ENCODE data around the gene IWS1.
"Not testable (repeated sequence)": the region's sequence is repeated elsewhere in the genome, so short reads cannot be mapped to it uniquely, and the experiment has no call there.

IWS1 gene

DNA sequence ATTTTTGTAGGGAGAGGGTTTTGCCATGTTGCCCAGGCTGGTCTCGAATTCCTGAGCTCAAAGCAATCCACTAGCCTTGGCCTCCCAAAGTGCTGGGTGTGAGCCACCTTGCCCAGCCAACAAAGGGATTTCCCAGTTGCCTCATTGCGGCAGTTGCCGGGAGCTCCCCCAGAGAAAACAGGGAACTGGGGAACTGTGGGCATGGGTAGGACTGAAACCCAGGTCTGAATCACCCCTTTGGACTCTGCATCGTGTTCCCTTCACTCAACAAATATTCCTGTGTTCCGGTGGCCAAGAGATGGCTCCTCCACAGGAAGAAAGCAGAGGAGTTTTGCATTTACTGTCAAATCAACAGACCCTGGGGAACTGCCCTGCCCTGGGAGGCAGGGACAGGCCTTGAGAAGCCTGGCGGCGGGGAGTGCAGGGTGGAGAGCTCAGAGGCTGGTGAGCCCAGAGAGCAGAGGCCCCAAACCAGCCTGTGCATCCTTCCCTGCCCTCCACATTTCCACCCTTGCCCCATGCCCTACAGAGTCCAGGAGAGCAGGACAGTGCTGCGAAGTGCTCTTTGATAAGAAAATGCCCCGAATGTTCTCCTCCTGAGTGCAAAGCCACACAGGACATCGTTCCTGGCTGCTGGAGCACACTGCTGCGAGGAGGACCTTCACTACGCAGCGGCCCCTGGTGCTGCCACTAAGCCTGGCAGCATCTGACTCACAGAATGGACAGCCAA is 34.1 kb upstream of the IWS1 start:
- DNase-seq = no peak

DNA sequence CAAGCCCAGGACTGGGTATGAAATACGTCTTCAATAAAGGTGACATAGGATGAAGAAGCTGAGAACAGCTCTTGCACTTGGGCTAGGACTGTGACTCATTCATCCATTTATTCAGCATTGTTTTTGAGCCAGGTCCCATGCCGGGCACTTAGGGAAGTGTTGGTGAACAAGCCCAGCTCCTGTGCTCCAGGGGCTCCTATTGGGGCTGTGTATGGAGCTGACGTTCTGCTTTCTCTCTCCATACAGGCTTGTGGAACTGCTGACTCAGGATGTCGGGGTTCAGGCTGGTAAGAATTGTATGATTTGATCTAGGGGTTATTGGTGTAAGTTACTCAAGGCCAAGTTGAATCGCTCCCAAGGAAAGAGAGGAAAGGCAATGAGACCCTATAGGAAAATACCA is 33.2 kb upstream of the IWS1 start:
- no peak for DNase-seq

DNA sequence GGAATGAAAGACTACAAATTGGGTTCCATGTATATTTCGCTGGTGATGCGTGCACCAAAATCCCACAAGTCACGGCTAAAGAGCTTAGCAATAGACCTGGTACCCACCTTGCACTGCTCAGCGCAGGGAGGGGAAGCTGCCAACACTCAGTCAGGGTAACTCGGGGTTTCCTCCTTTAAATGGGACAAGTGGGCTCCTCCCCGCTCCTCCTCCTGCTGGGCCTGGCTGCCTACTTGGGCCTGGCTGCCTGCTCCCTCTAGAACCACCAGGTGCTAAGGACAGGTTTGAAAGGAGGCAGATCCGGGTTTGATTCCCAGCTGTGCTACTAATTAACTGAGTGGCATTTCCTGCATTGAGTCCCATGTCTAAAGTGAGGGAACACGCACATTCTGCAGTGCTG is 32.6 kb upstream of the IWS1 start:
- no peak for DNase-seq

DNA sequence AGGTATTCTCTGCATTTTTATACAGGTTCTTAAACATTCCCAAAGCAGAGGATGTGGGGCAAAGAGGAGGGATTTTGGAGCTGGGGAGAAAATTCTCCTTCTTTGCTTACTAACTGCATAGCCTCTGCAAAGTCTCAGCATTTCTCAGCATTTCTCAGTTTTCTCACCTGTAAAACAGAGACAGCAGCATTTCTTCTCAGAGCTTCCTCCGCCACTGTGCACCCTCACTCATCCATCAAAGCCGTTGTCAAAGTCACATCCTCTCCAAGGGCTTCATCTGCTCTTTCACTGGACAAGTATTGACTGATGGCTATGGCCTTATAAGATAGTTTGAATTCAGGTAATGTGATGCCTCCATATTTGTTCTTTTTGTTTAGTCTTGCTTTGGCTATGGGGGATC is 26.6 kb upstream of the IWS1 start:
- no peak for DNase-seq

DNA sequence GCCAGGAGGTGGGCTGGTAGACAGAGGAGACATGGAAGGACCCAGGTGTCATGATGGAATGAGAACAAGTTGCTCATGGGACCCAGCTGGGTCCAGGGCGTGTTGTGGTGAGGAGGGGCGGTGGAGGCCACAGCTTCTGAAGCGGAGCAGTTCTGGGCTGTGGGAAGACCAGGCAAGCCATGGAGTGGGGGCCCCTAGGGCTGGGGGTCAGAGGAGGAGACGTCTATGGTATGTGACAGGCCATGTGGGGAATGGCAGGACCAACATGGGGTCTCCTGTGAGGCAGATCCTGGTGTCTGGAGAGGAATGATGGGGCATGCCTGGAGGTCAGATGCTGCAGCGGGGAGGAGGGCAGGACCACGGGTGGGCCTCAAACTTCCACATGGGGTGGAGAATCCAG is 26.0 kb upstream of the IWS1 start:
- no peak for DNase-seq

DNA sequence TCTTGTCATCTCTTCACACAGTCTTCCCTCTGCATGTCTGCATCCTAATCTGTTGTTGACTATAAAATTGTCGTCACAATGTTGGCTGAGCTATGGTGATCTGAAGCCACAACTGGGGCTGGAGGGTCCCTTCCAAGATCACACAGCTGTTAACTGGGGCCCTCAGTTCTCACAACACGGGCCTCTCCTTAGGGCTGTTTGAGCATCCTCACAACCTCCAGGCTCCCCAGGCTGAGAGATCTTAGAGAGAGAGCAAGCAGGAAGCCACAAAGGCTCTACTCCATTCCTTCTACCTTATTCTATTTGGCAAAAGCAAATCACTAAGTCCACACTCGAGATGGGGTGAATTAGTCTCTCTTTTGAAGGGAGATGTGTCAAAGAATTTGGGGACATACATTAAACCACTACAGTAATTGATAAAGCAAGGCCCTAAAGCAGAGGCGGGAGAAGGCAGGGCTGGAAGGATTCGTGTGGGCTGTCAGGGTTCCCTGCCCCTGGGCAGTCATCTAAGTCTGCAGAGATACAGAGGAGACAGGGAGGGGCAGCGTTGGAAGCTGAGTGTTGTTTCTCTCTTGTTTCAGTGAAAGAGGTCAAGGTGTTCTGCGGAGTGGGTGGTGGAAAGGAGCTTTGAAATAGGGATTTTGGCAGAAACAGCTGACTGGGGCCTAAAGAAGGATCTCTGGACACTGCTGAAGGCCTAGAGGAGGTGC is 25.1 kb upstream of the IWS1 start:
- DNase-seq = no peak

DNA sequence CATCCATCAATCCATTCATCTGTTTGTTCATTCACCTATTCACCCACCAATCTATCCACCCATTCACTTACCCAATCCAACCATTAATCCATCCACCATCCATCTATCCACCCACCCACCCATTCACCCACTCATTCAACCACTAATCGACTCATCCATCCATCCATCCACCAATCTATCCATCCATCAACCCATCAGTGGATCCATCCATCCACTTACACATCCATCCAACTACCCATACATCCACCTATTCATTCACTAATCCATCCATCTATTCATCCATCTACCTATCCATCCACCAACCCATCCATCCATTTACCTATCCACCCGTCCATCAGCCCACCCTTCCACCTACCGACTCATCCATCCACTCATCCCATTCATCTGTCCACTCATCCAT is 20.5 kb upstream of the IWS1 start:
- DNase-seq = no peak

DNA sequence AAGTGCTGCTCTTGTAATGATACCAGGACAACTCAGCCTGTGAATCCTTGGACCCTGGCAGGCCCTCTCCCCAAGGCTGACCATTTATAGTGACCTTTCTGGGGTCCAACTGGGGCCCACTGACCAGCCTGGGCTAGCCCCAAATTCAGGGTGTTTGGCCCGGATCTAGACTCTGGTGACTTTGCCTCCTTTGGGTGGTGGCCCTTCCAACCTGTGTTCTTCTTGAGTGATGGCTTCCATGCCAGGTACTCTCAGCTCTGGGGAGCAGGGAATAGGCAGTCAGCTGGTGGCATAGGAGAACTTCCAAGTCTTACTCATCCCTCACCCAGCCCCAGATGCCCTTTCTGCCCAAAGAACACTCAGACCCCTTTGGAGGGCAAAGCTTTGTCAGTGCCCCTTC is 19.5 kb upstream of the IWS1 start:
- DNase-seq = no peak

DNA sequence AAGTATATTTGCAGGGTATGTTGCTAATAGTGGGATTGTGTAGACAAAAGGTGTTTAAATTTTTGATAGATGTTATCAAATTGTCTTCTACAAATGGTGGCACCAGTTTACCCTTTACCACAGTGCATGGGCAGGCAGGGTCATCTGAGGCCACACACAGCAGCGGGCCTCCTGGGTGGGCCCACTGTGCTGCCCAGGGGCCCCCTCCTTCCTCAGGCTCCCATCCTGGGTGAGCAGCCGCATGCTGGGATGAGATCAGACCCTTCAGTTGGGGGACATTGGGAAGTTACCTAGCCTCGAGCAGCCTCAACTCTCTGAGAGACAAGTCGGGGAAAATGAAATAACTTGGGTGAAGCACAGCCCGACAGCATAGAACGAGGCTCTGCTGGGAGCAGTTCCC is 18.9 kb upstream of the IWS1 start:
- no peak for DNase-seq

DNA sequence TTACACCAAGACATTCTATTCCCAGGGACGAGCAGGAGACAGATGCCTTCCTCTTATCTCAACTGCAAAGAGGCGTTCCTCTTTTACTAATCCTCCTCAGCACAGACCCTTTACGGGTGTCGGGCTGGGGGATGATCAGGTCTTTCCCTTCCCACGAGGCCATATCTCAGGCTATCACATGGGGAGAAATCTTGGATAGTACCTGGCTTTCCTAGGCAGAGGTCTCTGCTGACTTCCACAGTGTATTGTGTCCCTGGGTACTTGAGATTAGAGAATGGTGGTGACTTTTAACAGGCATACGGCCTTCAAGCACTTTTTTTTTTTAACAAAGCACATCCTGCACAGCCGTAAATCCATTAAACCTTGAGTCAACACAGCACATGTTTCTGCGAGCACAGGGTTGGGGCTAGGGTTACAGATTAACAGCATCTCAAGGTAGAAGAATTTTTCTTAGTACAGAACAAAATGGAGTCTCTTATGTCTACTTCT is 16.8 kb upstream of the IWS1 start:
- not testable (repeated sequence) for DNase-seq

DNA sequence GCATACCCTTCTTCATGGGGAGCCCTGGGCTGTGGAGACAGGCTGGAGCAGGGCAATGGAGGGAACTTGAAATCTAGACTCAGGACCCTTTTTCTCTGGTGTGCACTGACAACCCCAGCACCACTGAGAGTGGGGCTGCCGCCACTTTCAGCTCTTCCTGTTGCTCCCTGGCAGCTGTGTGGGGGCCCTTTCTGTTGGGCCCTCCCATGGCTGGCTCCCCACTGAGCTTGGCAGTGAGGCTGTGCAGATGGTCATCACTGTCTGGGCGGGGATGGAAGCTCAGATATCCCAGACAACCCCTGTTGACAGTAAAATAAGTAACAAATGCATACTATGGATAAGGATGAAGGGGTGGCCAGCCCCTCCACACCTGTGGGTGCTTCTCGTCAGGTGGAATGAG is 15.9 kb upstream of the IWS1 start:
- no peak for DNase-seq

DNA sequence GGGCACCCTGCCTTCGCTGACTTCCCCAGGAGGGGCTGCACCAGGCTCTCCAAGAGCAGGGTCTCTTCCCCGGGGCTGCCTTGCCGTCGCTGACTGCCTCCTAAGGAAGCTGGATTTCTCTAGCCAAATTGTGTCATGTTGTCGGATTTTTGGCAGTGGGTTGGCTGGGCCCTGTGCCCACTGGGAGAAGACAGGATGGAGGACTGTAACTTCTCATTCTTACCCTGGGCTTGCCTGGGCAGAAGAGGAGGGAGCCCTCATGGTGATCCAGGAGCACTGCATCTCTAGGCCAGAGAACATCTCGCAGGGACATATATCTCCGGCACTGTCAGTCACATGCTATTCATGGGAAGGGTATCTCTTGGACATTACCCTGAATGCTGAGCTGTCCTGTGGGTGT is 15.5 kb upstream of the IWS1 start:
- no peak for DNase-seq

DNA sequence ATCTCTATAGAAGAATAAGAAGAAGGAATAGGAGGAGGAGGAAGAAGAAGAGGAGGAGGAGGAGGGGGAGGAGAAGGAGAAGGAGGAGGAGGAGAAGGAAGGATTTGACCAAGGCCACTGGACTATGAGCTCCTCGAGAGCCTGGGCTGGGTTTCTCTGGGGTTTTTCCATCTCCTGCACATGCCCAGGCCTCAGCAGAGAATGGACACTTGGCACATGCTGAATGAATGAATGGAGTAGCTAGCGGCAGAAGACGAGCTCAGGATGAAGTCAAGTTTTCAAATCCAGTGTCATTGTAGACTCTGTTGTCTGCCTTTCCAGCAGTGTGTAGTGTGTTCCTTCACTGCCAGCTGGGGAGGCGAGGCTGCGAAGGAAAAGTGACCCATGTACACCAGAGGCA is 11.4 kb upstream of the IWS1 start:
- no peak for DNase-seq

DNA sequence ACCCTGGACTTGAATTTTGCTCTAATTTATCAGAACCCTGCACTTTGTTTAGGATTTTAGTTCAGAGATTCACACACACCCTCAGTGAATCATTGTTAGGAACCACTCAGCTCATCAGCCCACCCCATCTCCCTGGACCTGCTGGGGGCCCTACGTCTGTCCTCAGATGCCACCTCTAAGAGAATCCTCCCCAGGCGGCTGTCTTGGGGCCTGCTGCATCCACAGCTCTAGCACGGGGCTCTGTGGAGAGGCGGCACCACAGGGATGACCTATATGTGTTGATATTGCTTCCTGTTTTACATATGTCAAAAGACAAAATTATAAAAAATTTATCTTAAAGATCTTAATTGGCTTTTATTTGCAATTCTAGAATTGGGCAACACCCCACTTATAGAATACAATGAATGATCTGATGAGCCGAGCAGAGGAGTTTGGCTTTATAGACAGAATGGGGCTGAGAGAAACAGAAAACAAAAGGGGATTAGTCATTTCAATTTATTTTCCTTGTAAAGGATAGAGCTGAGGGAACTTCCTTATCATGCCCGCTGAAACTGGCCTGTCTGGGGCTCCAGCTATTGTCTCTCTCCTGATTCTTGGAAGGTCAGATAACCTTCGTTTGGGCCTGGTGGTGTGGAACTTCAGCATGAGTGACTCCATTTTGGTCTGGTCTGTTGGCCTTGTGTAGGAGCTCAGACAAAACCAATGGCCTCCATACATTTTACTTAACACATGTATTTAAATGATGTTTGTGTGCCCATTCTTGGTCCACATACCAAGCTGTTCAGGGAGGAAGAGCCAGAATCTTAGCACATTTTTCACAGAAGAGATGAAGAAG is 10.6 kb upstream of the IWS1 start:
- no peak for DNase-seq

DNA sequence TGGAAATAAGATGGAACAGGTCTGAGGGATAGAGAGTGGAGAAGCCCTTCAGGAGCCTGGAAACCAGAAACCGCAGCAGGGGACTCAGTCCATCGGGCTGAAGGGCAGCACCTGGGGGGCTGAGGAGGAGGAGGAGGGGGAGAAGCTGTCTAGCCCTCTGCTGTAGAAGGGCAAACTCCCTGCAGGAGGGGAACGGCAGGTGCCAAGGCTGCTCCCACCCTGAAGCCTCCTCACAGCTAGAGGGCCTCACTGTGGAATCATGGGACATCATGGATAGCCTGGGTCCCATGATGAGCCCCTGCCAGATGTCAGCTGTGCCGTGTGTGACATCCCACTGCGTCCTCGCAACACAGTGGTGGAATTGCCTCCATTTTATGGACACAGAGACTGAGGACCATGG is 9.6 kb upstream of the IWS1 start:
- no peak for DNase-seq

DNA sequence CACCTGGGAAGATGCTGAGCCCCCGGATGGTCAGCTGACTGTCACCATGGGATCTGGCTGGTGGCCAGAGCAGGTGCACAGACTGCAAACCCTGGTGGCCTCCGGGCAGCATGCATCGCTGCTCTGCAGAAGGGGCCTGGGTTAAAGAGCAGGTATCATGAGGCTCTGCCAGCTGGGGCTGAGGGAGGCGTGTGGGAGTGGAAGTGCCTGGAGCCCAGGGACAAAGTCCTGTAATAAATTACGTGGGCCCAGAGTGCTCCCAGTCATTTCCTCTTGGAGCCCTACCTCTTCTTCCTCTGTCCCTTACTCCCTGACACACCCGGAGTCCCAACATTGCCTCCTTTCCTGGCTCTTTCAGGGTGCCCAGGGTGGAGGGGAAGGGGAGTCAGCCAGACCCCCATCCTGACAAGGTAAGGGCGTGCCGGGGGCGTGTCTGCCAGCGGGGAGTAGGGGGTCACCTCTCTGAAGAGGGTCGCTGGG is 9.2 kb upstream of the IWS1 start, which contains the start of gene MYO7B:
TSS of gene MYO7B (plus strand) at position 262 of the 480 bp plus-strand sequence. CDS start 24,040 bp downstream, outside the sequence.
- no peak for DNase-seq

DNA sequence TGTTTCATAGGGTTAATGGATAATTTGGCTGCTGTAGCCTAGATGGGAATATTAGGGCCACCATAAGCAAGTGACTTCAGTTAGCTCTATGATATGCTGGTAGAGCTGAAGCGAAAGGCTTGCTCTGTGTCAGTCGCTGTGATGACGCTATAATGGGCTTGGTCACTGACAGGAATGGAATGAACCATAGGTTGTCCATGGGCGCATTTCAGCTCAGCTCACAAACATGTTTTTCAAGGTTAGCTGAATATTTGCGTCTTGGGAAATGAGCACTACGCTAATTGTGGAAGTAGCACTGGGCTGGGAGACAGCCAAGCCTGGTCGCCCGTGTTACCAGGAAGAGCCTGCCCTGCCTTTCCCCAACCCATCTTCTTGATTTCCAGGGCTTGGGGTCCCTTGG is 6.0 kb upstream of the IWS1 start:
- no peak for DNase-seq

DNA sequence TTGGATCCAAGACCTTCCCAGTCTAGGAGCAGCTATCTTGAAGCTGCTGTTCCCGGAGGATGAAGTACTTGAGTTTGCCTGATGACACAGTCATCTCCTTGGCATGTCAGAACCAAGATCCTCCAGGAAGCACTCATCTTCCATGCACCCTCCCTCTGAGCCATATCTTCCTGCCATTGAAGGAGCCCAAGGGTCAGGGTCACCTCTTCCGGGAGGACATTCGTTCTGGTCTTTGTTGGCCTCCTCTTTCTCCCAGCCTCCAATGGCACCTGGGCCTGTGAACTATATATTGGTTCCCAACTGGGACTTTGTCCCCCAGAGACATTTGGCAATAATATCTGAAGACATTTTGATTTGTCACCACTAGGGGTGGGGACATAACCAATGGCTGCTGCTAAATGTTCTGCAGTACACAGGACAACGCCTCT is 4.9 kb upstream of the IWS1 start:
- no peak for DNase-seq

DNA sequence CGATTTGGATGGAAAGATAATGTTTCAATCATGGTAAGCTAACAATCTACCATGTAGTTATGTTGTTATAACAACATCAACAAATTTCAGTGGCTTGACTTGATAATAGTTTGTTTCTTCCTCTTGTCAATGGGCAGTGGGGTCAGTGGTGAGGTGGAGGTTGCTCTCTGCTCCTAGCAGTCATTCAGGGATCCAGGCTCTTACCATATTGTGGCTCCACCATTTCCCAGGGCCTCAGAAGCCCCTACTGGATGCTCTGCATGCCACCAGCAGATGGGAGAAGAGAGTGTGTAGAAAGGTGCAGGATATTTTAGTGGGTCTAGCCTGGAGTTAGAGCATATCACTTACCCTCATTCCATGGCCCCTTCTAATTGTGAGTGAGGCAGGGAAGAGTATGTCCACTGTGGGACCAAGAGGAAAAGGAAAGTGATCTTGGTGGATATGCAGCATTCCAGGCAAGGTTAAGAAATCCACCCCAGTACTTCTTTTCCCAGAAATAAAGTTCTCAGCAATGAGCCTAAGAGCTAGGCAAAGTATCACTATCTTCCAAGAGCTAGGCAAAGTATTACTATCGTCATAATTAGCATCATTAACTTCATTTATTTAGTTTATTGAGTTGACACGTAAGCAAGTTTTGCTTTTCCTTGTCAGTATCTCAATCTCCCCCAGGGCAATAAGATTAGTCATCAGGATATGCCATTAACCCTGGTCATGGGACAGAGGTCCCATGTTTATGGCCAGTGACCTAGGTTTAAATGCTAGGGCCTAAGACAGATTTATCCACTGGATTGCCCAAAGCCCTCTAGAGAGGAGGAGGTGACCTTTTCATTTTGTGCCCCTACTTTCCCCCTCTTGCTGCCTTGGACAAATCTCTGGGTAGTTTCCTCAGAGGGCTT is 4.2 kb upstream of the IWS1 start:
- no peak for DNase-seq

DNA sequence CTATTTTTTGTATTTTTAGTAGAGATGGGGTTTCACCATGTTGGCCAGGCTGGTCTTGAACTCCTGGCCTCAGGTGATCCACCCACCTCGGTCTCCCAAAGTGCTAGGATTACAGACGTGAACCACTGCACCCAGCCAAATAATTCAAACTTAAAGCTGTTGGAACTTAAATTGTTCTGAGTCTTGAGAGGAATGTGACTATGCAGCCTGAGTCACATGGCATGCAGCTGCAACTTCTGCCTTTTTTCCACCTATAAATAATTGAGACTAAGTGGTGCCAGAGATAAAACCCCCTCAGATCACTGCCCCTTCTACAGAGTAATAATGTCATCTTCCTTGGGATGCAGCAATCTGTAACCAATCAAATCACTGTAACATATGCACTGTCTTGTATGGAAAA is 3.1 kb upstream of the IWS1 start:
- DNase-seq = not testable (repeated sequence)

DNA sequence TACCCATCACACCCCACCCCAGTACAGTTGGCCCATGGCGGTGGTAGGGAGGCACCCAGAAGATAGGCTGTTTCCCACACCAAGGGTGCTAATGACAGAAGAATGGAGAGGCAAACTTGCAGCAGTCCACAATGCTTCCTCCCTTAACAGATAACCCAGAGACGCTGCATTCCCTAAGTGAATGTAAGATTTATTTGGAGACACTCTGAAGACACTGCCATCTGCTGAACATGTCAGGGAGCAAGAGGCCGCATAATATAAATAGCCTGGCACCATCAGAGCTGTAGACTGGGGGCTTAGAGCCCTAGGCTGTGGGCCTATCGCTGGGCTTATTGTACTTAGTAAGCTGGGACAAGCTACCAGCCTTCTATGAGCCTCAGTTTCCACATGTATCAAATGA is 2.2 kb upstream of the IWS1 start:
- no peak for DNase-seq

Data from activated gamma-delta T cell (primary cell).